ENCODE data around the gene STX1B. TPM values are rescaled to one million over a fixed set of nuclear protein-coding genes. Genes with fewer than 3 reads are reported as not detected.

The STX1B gene
- total RNA-seq, 1 donor from 2014 or later = 4.5 TPM

- no peak for TF ChIP-seq CTCF (IDR thresholded peaks at IDR 0.05)
- no peaks in the 10 kb centered on the region for H3K9me3 Mint-ChIP-seq (ENCODE audit: unreplicated experiment)
- H3K27me3 Mint-ChIP-seq (ENCODE audit: unreplicated experiment) = no peaks in the 10 kb centered on the region
- peak within 1 kb of the TSS; percentile 93 for H3K4me3 Mint-ChIP-seq (ENCODE audit: unreplicated experiment)
- DNase-seq (ENCODE audit: extremely low spot score, unreplicated experiment) = peak; percentile 98
- H3K27ac Mint-ChIP-seq (ENCODE audit: unreplicated experiment) = peak within 1 kb of the TSS; percentile 91
- peaks cover 14% of the 10 kb centered on the region for H3K4me1 Mint-ChIP-seq (ENCODE audit: unreplicated experiment)
- peaks cover 8% of the 10 kb centered on the region for H3K36me3 Mint-ChIP-seq (ENCODE audit: unreplicated experiment)
Observed at GRCh38 chr16:31032736-31033708, 22.6 kb upstream of the STX1B start, which contains the start of gene STX4. Gene STX4, plus strand, starts transcription at chr16:31033558. Its CDS starts 248 bp downstream, at chr16:31033806.

- TF ChIP-seq CTCF (IDR thresholded peaks at IDR 0.05) = no peak
- Mint-ChIP-seq H3K27ac (ENCODE audit: unreplicated experiment) (no peak overlapping the region), H3K9me3 (ENCODE audit: unreplicated experiment) (no peaks in the 10 kb centered on the region), H3K27me3 (ENCODE audit: unreplicated experiment) (no peaks in the 10 kb centered on the region), H3K36me3 (ENCODE audit: unreplicated experiment) (peaks cover 4% of the 10 kb centered on the region), H3K4me3 (ENCODE audit: unreplicated experiment) (no peak overlapping the region), H3K4me1 (ENCODE audit: unreplicated experiment) (peaks cover 14% of the 10 kb centered on the region)
- no peak for DNase-seq (ENCODE audit: extremely low spot score, unreplicated experiment)
Observed at GRCh38 chr16:31031276-31031675, 20.8 kb upstream of the STX1B start.

GRCh38 chr16:31029272-31029671, 18.8 kb upstream of the STX1B start:
- Mint-ChIP-seq H3K36me3 (ENCODE audit: unreplicated experiment) (peaks cover 1% of the 10 kb centered on the region), H3K4me3 (ENCODE audit: unreplicated experiment) (no peak overlapping the region), H3K4me1 (ENCODE audit: unreplicated experiment) (peaks cover 8% of the 10 kb centered on the region), H3K27ac (ENCODE audit: unreplicated experiment) (no peak overlapping the region), H3K27me3 (ENCODE audit: unreplicated experiment) (no peaks in the 10 kb centered on the region), H3K9me3 (ENCODE audit: unreplicated experiment) (no peaks in the 10 kb centered on the region)
- no peak for DNase-seq (ENCODE audit: extremely low spot score, unreplicated experiment)
- TF ChIP-seq CTCF (IDR thresholded peaks at IDR 0.05) = no peak

- H3K4me3 Mint-ChIP-seq (ENCODE audit: unreplicated experiment) = no peak overlapping the region
Observed at GRCh38 chr16:31025339-31025738, 14.9 kb upstream of the STX1B start.

More at GRCh38 chr16:31025339-31025738, 14.9 kb upstream of the STX1B start:
- H3K27me3 Mint-ChIP-seq (ENCODE audit: unreplicated experiment) = no peaks in the 10 kb centered on the region
- no peaks in the 10 kb centered on the region for H3K36me3 Mint-ChIP-seq (ENCODE audit: unreplicated experiment)
- DNase-seq (ENCODE audit: extremely low spot score, unreplicated experiment) = no peak
- H3K27ac Mint-ChIP-seq (ENCODE audit: unreplicated experiment) = peak overlapping the region; percentile 23
- H3K4me1 Mint-ChIP-seq (ENCODE audit: unreplicated experiment) = no peaks in the 10 kb centered on the region
- no peaks in the 10 kb centered on the region for H3K9me3 Mint-ChIP-seq (ENCODE audit: unreplicated experiment)
- TF ChIP-seq CTCF (IDR thresholded peaks at IDR 0.05) = no peak
